Subcutaneous preadipocyte (primary cell): ENCODE measurements around the gene AWAT1. TPM values are rescaled to one million over a fixed set of nuclear protein-coding genes. Genes with fewer than 3 reads are reported as not detected.

Experiments
- small RNA-seq: library from RNA; depleted of rRNA; stranded (forward); fragments of <200 nt; gene quantifications from one replicate; pipeline ENCODE3, GENCODE V24; 2012
- total RNA-seq: library from RNA; depleted of rRNA; stranded (reverse); fragments of >200 nt; gene quantifications from 2 replicates; pipeline ENCODE4 v1.2.3, GENCODE V29; 2012

Gene AWAT1
- not detected in 2 replicates for total RNA-seq

DNA sequence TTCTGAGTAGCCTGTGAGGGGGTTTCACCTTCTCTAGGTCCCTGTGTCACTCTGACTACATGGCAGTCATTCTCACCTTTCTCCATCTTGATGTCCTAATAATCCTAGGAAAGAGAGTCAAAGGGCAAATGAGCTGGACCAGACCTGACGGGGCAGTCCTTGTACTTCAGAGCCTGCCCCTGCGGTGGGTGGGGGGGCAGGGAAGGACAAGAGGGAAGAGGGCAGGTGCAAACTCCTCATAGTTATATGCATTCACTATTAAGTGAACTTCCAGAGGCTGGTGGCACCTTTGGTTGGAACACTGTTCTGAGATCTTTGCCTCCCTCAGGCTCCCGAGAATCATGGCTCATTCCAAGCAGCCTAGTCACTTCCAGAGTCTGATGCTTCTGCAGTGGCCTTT lies at the start of gene AWAT1:
Gene AWAT1, plus strand, starts transcription at position 301 of the 400 bp plus-strand sequence. Its CDS starts 41 bp downstream, at position 342.

GRCh38 chrX:70260104-70260503 lies 25.6 kb downstream of the AWAT1 start, which contains the start of gene P2RY4:
Gene P2RY4, minus strand, starts transcription at chrX:70260204. Its CDS starts 580 bp downstream, at chrX:70259624.

DNA sequence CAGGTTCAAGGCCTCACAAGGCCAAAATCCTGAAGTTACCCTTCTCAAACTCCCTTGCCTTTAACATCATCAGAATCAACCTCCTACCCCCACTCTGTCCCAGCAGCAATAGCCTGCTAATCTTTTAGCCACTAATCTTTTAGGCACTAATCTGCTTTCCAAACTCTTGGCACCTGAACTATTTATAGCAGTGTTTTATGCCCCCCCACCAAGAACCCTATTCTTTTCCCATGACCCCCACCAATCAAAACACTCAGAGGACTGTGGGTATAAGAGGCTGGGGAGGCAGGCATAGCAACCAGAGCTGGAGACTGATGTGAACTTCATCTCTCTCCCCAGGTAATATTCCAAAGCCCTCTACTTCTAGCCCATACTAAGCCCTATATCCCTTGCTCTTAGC lies 33.6 kb downstream of the AWAT1 start, which contains the start of gene ARR3:
Gene ARR3, plus strand, starts transcription at position 301 of the 400 bp plus-strand sequence. CDS start 1,052 bp downstream, outside the sequence.

DNA sequence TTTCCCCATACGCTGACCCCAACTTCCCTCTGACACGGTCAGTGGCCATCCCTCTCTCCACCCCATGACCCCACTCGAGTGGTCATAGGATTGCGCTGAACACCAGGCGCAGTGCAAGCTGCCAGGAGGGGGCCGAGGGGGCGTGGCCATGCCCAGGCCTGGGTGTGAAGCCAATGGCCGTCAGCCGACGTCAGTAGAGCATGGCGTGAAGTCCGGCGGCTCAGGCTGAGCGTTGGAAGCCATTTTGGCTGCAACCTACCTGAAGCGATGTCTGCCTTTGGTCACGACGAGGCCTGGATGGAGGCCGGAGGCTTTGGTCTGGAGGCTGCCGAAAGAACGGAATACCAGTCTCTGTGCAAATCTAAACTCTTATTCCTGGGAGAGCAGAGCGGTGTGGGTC lies 47.5 kb downstream of the AWAT1 start, which contains the start of gene RAB41:
Gene RAB41, plus strand, starts transcription at position 222 of the 400 bp plus-strand sequence. Its CDS starts 46 bp downstream, at position 268.

Small RNA genes lying within 50 kb of the gene (small RNA-seq; reads per million reads assigned to genes)
- 0.11 reads per million for gene RNA5SP507

Other genes starting within 250 kb of the AWAT1 start
- not detected in 2 replicates for gene AWAT2, start 184.7 kb upstream of the AWAT1 start, total RNA-seq
- not detected in 2 replicates for gene OTUD6A, start 172.2 kb upstream of the AWAT1 start, total RNA-seq
- 44.4 and 64.7 TPM in 2 replicates for gene IGBP1, start 101.2 kb upstream of the AWAT1 start, total RNA-seq
- not detected in 2 replicates for gene DGAT2L6, start 57.2 kb upstream of the AWAT1 start, total RNA-seq
- under 0.01 and 0.39 TPM in 2 replicates for gene P2RY4, start 25.5 kb downstream of the AWAT1 start, total RNA-seq
- gene ARR3, start 33.7 kb downstream of the AWAT1 start, total RNA-seq: not detected in 2 replicates
- gene RAB41, start 47.5 kb downstream of the AWAT1 start, total RNA-seq: not detected in 2 replicates
- gene PDZD11, start 55.3 kb downstream of the AWAT1 start, total RNA-seq: 40.9 and 56.6 TPM in 2 replicates
- gene KIF4A, start 55.4 kb downstream of the AWAT1 start, total RNA-seq: 11.0 and 17.8 TPM in 2 replicates
- gene GDPD2, start 188.7 kb downstream of the AWAT1 start, total RNA-seq: under 0.01 TPM in 2 replicates
- gene DLG3, start 210.2 kb downstream of the AWAT1 start, total RNA-seq: 2.2 and 3.9 TPM in 2 replicates